Measurements from ENCODE around the gene GZF1. TPM values are rescaled to one million over a fixed set of nuclear protein-coding genes. Genes with fewer than 3 reads are reported as not detected.

GZF1 gene
- total RNA-seq, 1 experiment from 2014 or later = 17.0 TPM

DNA sequence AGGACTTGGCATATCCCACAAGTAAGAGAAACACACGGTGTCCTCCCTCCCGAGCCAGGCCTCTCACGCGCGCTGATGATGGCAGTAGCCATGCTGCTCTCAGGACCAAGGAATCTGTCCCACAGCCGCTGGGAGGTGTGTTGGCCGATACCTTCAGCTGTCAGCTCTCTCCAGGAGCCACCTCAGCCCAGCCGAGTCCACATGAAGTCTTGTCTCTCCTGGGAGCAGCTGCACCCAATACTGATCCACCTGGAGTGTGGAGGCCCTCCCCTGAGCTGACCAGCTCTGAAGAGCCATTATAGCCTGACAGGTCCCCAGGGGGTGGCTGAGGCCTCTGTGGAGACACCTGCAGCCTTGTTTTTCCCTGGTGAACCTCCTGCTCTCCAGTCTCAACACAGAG, 35.2 kb upstream of the GZF1 start:
- Mint-ChIP-seq H3K36me3 (ENCODE audit: insufficient read depth in 1 of 3, low read depth in 3 of 3) (no peaks in the 10 kb centered on the region), H3K4me3 (no peak overlapping the region), H3K4me1 (peaks cover 9 to 23% of the 10 kb centered on the region in 2 experiments), H3K27ac (no peak overlapping the region), H3K27me3 (ENCODE audit: low read depth) (peaks cover 14% of the 10 kb centered on the region), H3K9me3 (peaks cover 3 to 4% of the 10 kb centered on the region in 2 experiments; a peak in 3 of 5 replicates)
- Histone ChIP-seq H2AK5ac (ENCODE audit: insufficient read length, low read length) (no peak overlapping the region), H3K18ac (ENCODE audit: insufficient read length, low read depth, low read length) (no peak overlapping the region), H3K4me2 (ENCODE audit: insufficient read depth, insufficient read length, low read length) (no peak overlapping the region), H3K4ac (ENCODE audit: low read depth, low read length) (no peak overlapping the region), H4K91ac (ENCODE audit: insufficient read length, low read depth, low read length) (no peak overlapping the region), H2BK15ac (ENCODE audit: low read depth, low read length) (no peak overlapping the region), H2AFZ (ENCODE audit: low read length) (no peak overlapping the region), H2BK20ac (ENCODE audit: low read depth, low read length, poor library complexity, severe bottlenecking) (no peak overlapping the region), H3K27ac (ENCODE audit: insufficient read length, low read depth, low read length) (no peak overlapping the region), H4K8ac (replicated peaks; ENCODE audit: insufficient read length, low read depth, low read length) (no peak overlapping the region), H3K56ac (ENCODE audit: insufficient read length, low read depth, low read length) (no peak overlapping the region), H4K5ac (ENCODE audit: insufficient read length, low read depth, low read length) (no peak overlapping the region), H3T11ph (ENCODE audit: low read length) (no peak overlapping the region), H3K4me1 (ENCODE audit: insufficient read depth, low read length) (no peaks in the 10 kb centered on the region), H3K23me2 (ENCODE audit: insufficient read length, low read depth, low read length, poor library complexity, severe bottlenecking) (no peaks in the 10 kb centered on the region), H3K9ac (ENCODE audit: extremely low read depth, insufficient read length, low read length) (no peak overlapping the region), H3K79me2 (ENCODE audit: insufficient read depth, low read length) (no peaks in the 10 kb centered on the region), H2BK5ac (ENCODE audit: insufficient read length, low read length) (no peak overlapping the region), H3K23ac (ENCODE audit: insufficient read length, low read depth, low read length) (no peak overlapping the region), H3K9me3 (ENCODE audit: control insufficient read depth, low read depth, low read length) (no peaks in the 10 kb centered on the region), H3K79me1 (ENCODE audit: insufficient read depth, low read depth, low read length, poor library complexity, severe bottlenecking) (no peaks in the 10 kb centered on the region), H2BK12ac (ENCODE audit: insufficient read length, low read depth, low read length) (no peak overlapping the region), H3K27me3 (ENCODE audit: insufficient read depth, low read length) (no peaks in the 10 kb centered on the region; the same call in 1 of the 2 replicates), H3K14ac (ENCODE audit: insufficient read depth, low read length) (no peak overlapping the region; the same call in 1 of the 2 replicates), H2BK120ac (ENCODE audit: low read depth, low read length, poor library complexity, severe bottlenecking) (no peak overlapping the region), H4K20me1 (ENCODE audit: control insufficient read depth, insufficient read depth, insufficient read length) (no peaks in the 10 kb centered on the region)
- no CpG with 5 or more reads among the region's 8 CpGs for WGBS (ENCODE audit: extremely low coverage, insufficient read length, low lambda C conversion rate)
- TF ChIP-seq, protein P1, sequence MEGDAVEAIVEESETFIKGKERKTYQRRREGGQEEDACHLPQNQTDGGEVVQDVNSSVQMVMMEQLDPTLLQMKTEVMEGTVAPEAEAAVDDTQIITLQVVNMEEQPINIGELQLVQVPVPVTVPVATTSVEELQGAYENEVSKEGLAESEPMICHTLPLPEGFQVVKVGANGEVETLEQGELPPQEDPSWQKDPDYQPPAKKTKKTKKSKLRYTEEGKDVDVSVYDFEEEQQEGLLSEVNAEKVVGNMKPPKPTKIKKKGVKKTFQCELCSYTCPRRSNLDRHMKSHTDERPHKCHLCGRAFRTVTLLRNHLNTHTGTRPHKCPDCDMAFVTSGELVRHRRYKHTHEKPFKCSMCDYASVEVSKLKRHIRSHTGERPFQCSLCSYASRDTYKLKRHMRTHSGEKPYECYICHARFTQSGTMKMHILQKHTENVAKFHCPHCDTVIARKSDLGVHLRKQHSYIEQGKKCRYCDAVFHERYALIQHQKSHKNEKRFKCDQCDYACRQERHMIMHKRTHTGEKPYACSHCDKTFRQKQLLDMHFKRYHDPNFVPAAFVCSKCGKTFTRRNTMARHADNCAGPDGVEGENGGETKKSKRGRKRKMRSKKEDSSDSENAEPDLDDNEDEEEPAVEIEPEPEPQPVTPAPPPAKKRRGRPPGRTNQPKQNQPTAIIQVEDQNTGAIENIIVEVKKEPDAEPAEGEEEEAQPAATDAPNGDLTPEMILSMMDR (conservative IDR thresholded peaks at IDR 0.05) = no peak
- DNase-seq = no peak
